DOHH2 (cell line): Measurements from ENCODE around the gene TRMT112.
A peak's percentile ranks its signal among the peaks of the same experiment; 100 is the strongest.

Experiments
- H3F3A ChIP-seq: fragments of 200-600 bp; sonication (generic), shearing (Covaris generic); 2 replicates; pipeline ENCODE4 v1.6.0; 2016; ENCODE audit warnings: antibody characterized with exemption, mild to moderate bottlenecking; ENCODE audit not compliant: control insufficient read depth, insufficient read depth
- H3K27ac ChIP-seq: fragments of 200-600 bp; sonication (generic); 2 replicates; pipeline ENCODE4 v1.5.1; 2014; ENCODE audit warnings: low read depth, mild to moderate bottlenecking, low read length, moderate library complexity
- H3K27me3 ChIP-seq: fragments of 200-600 bp; sonication (generic); 2 replicates; pipeline ENCODE4 v1.6.1; 2014; ENCODE audit warnings: mild to moderate bottlenecking, low read length, mixed read lengths; ENCODE audit not compliant: control insufficient read depth
- H3K36me3 ChIP-seq: fragments of 200-600 bp; sonication (generic); 2 replicates; pipeline ENCODE4 v1.6.1; 2014; ENCODE audit warnings: mild to moderate bottlenecking, low read length, moderate library complexity, mixed read lengths; ENCODE audit not compliant: control insufficient read depth
- H3K4me1 ChIP-seq: fragments of 200-600 bp; sonication (generic); 2 replicates; pipeline ENCODE4 v1.6.1; 2014; ENCODE audit warnings: mild to moderate bottlenecking, low read length, mixed read lengths; ENCODE audit not compliant: control insufficient read depth
- H3K4me2 ChIP-seq: fragments of 200-600 bp; sonication (generic); 2 replicates; pipeline ENCODE4 v1.6.0; 2014; ENCODE audit warnings: mild to moderate bottlenecking, low read length, moderate library complexity
- H3K4me3 ChIP-seq: fragments of 200-600 bp; sonication (generic); 2 replicates; pipeline ENCODE4 v1.5.1; 2014; ENCODE audit warnings: mild to moderate bottlenecking, low read length, mixed read lengths
- H3K79me2 ChIP-seq: fragments of 200-600 bp; sonication (generic); 2 replicates; pipeline ENCODE4 v1.6.1; 2014; ENCODE audit warnings: mild to moderate bottlenecking, low read length, mixed read lengths; ENCODE audit not compliant: control insufficient read depth
- H3K9me2 ChIP-seq: fragments of 200-600 bp; sonication (generic); replicated peaks from 2 replicates; pipeline ENCODE4 v1.6.1; 2014; ENCODE audit warnings: mild to moderate bottlenecking, low read length, mixed read lengths; ENCODE audit not compliant: control insufficient read depth
- H3K9me3 ChIP-seq: fragments of 200-600 bp; sonication (generic); 2 replicates; pipeline ENCODE4 v1.6.1; 2014; ENCODE audit warnings: antibody characterized with exemption, low read length, mixed read lengths; ENCODE audit not compliant: control insufficient read depth, insufficient read depth
- H4K20me1 ChIP-seq: fragments of 200-600 bp; sonication (generic); 2 replicates; pipeline ENCODE4 v1.6.0; 2014; ENCODE audit warnings: low read depth, mild to moderate bottlenecking, antibody characterized with exemption, low read length, moderate library complexity; ENCODE audit not compliant: control insufficient read depth, insufficient read depth
- CTCF ChIP-seq: fragments of 200-600 bp; sonication (generic); IDR thresholded peaks from one replicate; pipeline ENCODE4 v1.5.1; 2014; ENCODE audit warnings: antibody characterized with exemption, mild to moderate bottlenecking, low read depth, low read length; ENCODE audit not compliant: poor library complexity, severe bottlenecking
- EZH2phosphoT487 ChIP-seq: fragments of 200-600 bp; sonication (generic); IDR thresholded peaks from 2 replicates; pipeline ENCODE4 v1.6.1; 2017; ENCODE audit warnings: borderline replicate concordance, mild to moderate bottlenecking, antibody characterized with exemption, low read length, moderate library complexity, mixed read lengths

Gene TRMT112

DNA sequence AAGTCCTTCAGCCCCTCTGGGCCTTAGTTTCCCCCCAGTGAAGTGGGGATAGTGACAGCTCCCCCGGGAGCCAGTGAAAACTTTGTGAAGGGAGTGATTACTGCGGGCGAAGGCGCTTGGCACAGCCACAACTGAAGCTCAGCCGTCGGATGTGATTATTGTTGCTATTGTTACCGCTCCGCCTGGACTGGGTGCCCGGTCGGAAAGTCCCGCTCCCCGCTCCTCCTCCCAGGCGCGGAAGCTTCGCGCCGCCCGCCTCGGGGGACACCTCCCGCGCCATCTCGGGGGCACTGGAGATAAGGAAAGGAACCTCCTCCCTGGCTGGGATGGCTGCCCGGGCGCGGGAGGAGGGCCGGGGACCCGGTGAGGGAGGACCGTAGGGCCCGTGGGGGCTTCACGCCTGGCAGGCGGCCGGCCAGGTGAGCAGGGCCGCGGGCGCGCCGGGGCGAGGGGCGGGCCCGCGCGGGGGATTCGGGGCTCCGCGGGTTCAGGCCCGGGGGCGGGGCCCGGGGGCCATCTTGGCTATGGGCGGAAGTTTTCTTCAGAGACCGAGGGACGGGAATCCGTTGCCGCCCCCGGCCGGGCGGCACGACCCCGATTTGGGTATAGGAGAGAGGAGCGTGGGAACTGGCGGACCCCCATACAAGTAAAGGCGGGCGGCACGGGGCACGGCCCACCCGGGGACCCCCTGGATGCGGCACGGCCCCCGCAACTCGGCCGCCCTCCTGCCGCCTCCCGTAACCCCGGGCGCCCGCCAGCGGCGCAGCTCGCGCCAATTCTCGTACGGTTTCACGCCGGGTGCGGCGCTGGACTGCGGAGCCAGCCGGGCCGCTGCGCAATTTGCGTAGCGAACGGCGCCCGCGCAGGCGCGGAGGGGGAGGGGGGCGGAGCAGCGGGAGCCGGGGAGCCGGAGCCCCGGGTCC lies 32.1 kb downstream of the TRMT112 start, which contains the start of gene GPR137:
Gene GPR137, plus strand, starts transcription at position 887 of the 923 bp plus-strand sequence. CDS start 677 bp downstream, outside the sequence.
- H4K20me1 ChIP-seq = no peaks in the 10 kb centered on the region
- peak within 1 kb of the TSS; percentile 82 for H3K27ac ChIP-seq
- H3K79me2 ChIP-seq = peaks cover 12% of the 10 kb centered on the region
- no peaks in the 10 kb centered on the region for H3K9me2 ChIP-seq
- H3K4me2 ChIP-seq = peak within 1 kb of the TSS; percentile 82
- TF ChIP-seq EZH2phosphoT487 = no peak
- no peak for TF ChIP-seq CTCF
- no peaks in the 10 kb centered on the region for H3K9me3 ChIP-seq
- H3K36me3 ChIP-seq = no peaks in the 10 kb centered on the region
- H3K4me1 ChIP-seq = peaks cover 19% of the 10 kb centered on the region
- peaks cover 2% of the 10 kb centered on the region; the same call in 1 of the 2 replicates for H3F3A ChIP-seq
- H3K4me3 ChIP-seq = peak within 1 kb of the TSS; percentile 76
- H3K27me3 ChIP-seq = no peaks in the 10 kb centered on the region

DNA sequence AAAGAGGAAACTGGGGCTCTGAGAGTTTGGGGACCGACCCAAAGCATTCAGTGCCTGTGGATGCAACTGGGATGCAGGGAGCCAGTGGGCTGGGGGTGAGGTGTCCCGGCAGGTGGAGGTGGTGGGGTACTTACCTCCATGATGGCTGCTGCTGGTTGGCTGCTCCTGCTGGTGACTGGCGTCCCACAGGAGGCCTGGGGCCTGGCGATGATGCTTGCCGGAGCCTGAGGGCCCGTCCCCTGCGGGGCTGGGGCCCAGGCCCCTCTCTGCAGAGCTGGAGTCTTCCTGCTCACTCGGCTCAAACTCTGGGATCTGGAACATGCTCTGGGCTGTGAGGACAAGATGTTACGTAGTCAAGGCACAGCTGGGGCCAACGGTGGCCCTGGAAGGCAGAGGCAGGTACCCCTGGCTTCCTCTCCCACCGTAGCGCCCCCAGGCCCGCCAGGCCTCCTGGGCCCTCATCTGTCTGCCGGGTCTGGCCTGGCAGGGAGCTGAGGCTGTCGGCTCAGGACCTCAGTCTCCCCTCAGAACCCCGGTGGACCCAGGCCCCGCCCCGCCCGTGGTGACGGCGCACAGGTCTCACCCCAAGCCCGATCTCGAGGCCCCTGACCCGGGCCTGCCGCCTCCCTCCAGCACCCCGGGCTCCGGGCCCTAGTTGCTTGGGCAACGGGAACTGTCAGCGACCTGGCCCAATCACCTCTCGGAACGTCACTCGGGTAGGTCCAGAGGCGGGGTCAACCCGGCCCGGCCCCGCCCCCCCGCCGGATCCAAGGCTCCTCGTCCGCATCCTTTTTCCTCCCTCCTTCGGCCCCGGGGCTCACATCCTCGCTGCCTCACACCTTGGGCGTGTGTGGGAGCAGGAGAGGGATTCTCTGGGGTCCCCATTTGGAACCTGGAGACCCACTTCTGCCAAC lies 33.1 kb downstream of the TRMT112 start, which contains the start of gene BAD:
Gene BAD, minus strand, starts transcription at position 618 of the 914 bp plus-strand sequence. Its CDS starts 297 bp downstream, at position 321.
- Histone ChIP-seq H3F3A (peaks cover 2% of the 10 kb centered on the region; the same call in 1 of the 2 replicates), H3K4me3 (peak within 1 kb of the TSS; percentile 76), H3K27me3 (no peaks in the 10 kb centered on the region), H3K4me2 (peak within 1 kb of the TSS; percentile 82), H3K79me2 (peaks cover 12% of the 10 kb centered on the region), H3K9me3 (no peaks in the 10 kb centered on the region), H4K20me1 (no peaks in the 10 kb centered on the region), H3K27ac (peak within 1 kb of the TSS; percentile 82), H3K9me2 (no peaks in the 10 kb centered on the region), H3K4me1 (peaks cover 19% of the 10 kb centered on the region), H3K36me3 (no peaks in the 10 kb centered on the region)
- TF ChIP-seq EZH2phosphoT487 (no peak), CTCF (no peak)

GRCh38 chr11:64283092-64283491 lies 34.3 kb downstream of the TRMT112 start:
- H3K9me2 ChIP-seq = no peaks in the 10 kb centered on the region
- H3K79me2 ChIP-seq = peaks cover 12% of the 10 kb centered on the region
- no peaks in the 10 kb centered on the region for H3K9me3 ChIP-seq
- peaks cover 2% of the 10 kb centered on the region; the same call in 1 of the 2 replicates for H3F3A ChIP-seq
- no peaks in the 10 kb centered on the region for H4K20me1 ChIP-seq
- H3K36me3 ChIP-seq = no peaks in the 10 kb centered on the region; the same call in 1 of the 2 replicates
- no peaks in the 10 kb centered on the region for H3K27me3 ChIP-seq
- TF ChIP-seq CTCF = no peak
- no peak for TF ChIP-seq EZH2phosphoT487
- no peak overlapping the region; the same call in 1 of the 2 replicates for H3K4me3 ChIP-seq
- H3K4me2 ChIP-seq = peak overlapping the region; percentile 82; the same call in 1 of the 2 replicates
- H3K4me1 ChIP-seq = peaks cover 19% of the 10 kb centered on the region
- H3K27ac ChIP-seq = no peak overlapping the region
